Epithelial cell of proximal tubule (primary cell): ENCODE measurements around the gene SMARCB1. TPM values are rescaled to one million over a fixed set of nuclear protein-coding genes. Genes with fewer than 3 reads are reported as not detected.
A peak's percentile ranks its signal among the peaks of the same experiment; 100 is the strongest.

Experiments used
- DNase-seq: peaks from one replicate; pipeline ENCODE4 v3.0.0-alpha.2; 2011; ENCODE audit warnings: low read depth
- H3K4me3 ChIP-seq: 2 replicates; pipeline ENCODE4 v1.5.1; 2011; ENCODE audit warnings: low read depth, mild to moderate bottlenecking, low read length
- total RNA-seq: library from RNA; depleted of rRNA; stranded (reverse); fragments of >200 nt; gene quantifications from 2 replicates; pipeline ENCODE4 v1.2.3, GENCODE V29; 2015
- TF ChIP-seq, protein P1 (sequence below): conservative IDR thresholded peaks from 2 replicates; pipeline ENCODE4 v1.5.1; 2012; ENCODE audit warnings: low read depth, mild to moderate bottlenecking, low read length

The SMARCB1 gene
- total RNA-seq, 1 donor from 2014 or later = 173 TPM

DNA sequence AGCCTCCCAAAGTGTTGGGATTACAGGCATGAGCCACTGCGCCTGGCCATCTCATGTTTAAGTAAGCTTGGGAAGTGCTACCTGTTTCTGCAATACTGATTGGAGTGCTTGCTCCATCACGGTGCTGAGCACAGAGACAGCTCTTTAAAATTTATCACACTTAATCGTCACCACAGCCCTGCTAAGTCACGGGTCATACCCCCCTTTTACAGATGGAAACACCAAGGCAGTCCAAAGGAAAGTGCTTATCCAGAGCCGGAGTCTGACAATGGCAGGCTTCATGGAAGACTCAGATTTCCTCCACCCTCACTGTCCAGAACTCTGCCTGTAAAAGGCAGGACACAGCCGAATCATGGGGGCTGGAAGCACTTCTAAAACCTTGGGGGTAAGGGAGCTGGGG is 26.7 kb upstream of the SMARCB1 start:
- TF ChIP-seq, protein P1, sequence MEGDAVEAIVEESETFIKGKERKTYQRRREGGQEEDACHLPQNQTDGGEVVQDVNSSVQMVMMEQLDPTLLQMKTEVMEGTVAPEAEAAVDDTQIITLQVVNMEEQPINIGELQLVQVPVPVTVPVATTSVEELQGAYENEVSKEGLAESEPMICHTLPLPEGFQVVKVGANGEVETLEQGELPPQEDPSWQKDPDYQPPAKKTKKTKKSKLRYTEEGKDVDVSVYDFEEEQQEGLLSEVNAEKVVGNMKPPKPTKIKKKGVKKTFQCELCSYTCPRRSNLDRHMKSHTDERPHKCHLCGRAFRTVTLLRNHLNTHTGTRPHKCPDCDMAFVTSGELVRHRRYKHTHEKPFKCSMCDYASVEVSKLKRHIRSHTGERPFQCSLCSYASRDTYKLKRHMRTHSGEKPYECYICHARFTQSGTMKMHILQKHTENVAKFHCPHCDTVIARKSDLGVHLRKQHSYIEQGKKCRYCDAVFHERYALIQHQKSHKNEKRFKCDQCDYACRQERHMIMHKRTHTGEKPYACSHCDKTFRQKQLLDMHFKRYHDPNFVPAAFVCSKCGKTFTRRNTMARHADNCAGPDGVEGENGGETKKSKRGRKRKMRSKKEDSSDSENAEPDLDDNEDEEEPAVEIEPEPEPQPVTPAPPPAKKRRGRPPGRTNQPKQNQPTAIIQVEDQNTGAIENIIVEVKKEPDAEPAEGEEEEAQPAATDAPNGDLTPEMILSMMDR = no peak
- H3K4me3 ChIP-seq = no peak overlapping the region
- no peak for DNase-seq

DNA sequence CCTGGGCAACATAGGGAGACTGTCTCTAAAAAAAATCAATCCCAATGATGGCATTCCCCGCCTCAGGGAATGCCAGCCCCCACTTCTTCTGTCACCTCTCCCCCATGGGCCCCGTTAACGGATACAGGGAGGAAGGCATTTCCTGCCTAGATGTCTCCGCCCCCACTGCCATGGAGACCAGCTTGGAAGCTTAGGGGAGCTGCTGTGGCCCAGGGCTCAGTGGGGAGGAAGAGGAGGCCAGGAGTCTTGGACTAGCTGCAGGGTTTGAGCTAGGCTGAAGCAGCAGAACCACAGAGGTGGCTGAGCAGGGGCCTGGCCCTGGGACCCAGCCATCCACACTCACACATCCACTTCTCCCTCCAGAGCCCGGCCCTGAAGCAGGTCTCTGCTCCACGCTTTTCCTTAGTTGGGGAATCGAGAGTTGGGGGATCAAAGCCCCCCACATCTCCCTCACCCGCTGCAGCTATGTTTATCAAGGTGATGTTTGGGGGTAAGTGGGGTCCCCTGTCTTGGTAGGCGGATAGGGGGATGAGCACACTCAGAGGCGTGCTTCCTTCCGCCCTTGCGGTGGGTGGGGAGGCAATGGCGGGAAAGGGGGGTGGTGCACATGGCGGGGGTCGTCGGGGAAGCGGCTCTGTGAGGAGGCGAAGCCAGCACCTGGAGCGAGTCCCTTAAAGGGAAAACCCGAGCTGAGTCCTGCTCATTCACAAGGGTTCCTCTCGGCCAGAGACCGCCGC is 23.8 kb upstream of the SMARCB1 start, which contains the start of gene C22orf15:
Gene C22orf15, plus strand, starts transcription at position 149 of the 737 bp plus-strand sequence. Its CDS starts 317 bp downstream, at position 466.
- TF ChIP-seq, protein P1 = no peak
- no peak for DNase-seq
- no peak within 1 kb of the TSS for H3K4me3 ChIP-seq

DNA sequence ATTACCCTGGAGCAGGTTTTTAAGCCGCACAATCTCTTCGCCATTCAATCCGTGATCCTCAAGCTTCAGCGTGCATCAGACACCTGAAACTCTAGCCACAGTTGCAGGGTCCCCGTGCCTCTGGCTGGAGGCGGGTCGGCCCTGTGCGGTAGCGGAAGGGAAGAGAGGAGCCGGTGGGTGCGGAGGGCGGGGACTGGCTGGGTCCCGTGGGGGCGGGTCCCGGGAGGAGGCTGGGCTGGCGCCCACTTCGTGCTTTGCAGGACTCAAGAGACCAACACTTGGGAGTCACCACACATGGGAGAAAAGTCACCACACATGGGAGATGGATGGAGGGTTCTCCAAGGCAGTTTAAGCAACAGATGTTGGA is 23.2 kb upstream of the SMARCB1 start:
- no peak for DNase-seq
- TF ChIP-seq, protein P1 = no peak
- H3K4me3 ChIP-seq = no peak overlapping the region

DNA sequence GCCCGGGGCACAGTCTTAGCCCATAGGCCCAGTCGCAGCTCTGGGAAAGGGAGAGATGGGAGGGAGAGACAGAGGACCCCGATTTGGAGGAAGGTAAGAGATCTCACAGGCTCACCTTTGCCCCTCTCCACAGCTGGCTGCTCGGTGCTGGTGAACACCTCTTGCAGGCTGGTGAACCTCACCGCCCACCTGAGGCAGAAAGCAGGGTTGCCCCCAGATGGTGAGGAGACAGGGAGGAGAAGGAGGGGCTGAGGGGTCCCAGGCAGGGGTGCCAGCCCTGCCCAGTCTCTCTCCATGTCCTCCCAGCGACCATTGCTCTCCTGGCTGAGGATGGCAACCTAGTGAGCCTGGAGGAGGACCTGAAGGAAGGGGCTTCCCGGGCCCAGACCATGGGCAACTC is 22.8 kb upstream of the SMARCB1 start:
- TF ChIP-seq, protein P1 = no peak
- no peak overlapping the region for H3K4me3 ChIP-seq
- no peak for DNase-seq

GRCh38 chr22:23764899-23765881 is 21.6 kb upstream of the SMARCB1 start:
- H3K4me3 ChIP-seq = no peak overlapping the region
- TF ChIP-seq, protein P1 = no peak
- DNase-seq = no peak

- peak overlapping the region; percentile 78 for H3K4me3 ChIP-seq
- TF ChIP-seq, protein P1 = no peak
- DNase-seq = no peak
These were observed 19.5 kb upstream of the SMARCB1 start for GRCh38 chr22:23767303-23767672.
